Ramos (cell line): ENCODE data around the gene HNRNPLL.

Source experiments
- in situ Hi-C: fragments of 300-500 bp; cut with MboI; formaldehyde crosslinking; loops from one replicate; pipeline ENCODE4 v1.14.3; 2022; ENCODE audit warnings: low sequenced_read_pairs; ENCODE audit not compliant: unreplicated experiment

HNRNPLL gene

DNA sequence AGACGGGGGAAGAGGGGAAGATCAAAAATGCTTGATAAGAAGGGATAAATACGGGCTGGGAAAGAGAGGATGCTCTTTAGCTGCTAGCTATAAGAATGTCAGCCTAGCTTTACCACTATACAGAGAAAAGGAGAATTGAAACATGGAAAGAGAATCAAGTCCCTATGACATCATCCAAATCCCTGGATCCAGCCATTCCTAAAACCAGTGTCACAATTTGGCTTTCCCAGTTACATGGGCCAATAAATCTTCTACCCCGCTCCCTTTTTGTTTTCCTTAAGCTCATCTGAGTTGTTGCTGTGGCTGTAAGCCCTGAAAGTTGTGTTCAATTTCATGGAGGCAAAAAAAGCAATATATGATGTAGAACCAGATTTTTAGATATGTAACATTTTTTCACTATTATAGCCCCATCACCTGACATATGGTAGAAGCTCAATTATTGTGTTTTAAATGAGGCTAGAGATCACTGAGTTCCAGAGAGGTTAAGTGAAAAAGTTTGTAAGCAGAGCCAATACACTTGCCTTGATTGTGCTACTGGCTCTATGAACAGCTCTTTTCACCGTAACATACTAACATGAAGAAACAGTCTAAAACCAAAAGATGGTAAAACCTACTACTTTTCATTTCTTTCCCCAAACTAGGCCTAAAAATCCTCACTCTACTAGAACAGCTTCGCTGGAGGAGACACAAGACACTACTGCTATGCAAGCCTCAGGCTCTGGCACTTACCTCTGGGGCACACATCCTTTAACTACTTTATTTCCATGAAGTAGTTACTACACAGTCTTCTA is 4.3 kb downstream of the HNRNPLL start:
- in situ Hi-C loops = loop anchor here (10.0 kb wide), 1 partner anchor 136 kb away; no protein-coding TSS in a partner anchor

DNA sequence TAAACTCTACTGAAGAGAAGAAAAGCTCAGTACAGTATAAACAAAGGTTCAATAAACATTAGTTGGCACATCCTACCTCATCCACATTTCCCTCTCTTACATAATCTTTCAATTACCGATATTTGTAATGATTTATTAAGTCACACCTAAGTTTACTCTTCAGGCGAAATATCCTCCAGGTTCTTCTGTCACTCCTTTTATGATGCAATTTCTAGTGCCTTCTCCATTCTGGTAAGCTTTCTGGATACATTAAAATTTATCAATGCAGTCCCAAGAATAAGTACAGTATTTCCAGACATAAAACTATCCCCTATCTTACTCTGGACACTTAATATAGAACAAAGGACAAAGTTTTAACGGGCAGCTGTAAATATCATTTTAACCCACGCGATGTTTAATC is 5.6 kb downstream of the HNRNPLL start:
- in situ Hi-C loops = loop anchor here (10.0 kb wide), 1 partner anchor 138 kb away; no protein-coding TSS in a partner anchor

DNA sequence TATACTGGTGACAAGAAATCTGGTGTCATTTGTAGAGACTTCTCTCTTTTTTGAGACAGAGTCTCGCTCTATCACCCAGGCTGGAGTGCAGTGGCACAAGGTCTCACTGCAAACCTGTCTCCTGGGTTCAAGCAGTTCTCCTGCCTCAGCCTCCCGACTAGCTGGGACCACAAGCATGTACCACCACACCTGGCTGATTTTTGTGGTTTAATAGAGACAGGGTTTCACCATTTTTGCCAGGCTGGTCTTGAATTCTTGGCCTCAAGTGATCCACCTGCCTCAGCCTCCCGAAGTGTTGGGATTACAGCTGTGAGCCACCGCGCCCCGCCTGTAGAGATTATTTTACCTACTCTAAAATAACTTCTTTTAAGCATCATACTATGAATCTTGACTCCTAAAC is 6.5 kb downstream of the HNRNPLL start:
- in situ Hi-C loops = loop anchor here (10.0 kb wide), 1 partner anchor 139 kb away; no protein-coding TSS in a partner anchor

DNA sequence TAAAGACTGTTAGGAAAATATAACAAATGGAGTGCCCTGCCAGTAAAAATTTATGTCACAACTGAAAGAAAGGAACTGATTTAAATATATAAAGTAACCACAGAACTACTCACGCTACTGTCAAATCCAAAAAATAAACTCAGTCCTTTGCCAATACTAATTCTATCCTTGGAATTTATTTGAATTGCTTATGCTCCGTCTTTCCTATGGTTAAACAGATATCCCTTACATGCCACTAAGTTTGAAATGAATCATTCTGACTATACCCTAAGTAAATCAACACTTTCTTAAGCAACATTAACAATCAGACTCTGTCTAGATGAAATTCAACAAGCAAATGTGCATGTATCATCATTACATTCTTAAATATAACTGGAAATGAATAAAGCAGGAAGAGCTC is 9.8 kb downstream of the HNRNPLL start:
- in situ Hi-C loops = loop anchor here (10.0 kb wide), 1 partner anchor 142 kb away; no protein-coding TSS in a partner anchor

DNA sequence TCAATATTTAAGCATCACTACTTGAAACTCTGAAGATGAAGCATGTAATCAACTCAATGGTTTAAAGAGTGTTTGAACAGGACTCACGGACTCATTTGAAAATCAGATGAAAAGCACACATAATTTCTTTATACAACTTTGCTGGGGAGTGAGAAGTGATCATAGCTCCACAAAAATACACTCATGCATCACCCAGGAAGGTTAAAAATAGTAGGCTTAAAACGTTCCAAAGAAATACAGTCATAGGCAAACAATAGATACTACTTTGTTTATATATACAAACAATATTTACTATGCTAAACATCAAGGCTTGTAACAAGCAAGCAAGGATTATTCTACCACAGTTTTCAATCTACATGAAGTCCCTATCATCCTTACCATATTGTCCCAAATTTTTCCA is 11.6 kb downstream of the HNRNPLL start:
- in situ Hi-C loops = loop anchor here (10.0 kb wide), 1 partner anchor 144 kb away; no protein-coding TSS in a partner anchor

DNA sequence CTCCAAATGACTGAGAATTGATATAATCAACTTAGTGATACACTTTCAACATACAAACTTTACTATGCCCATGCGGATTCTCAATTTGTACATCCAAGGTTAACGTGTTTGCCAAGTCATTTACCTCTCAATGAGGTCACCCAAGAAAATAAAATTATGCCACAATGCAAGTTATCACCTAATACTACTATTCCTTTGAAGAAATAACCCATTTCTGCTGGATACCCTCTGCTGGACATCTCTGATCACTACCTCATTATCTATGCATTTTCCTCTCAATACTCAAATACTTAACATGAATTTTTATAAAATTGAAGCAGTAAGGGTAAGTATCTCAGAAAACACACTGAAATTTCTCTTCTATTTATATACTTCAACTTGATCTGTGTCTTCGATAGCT is 12.7 kb downstream of the HNRNPLL start:
- in situ Hi-C loops = loop anchor here (10.0 kb wide), 1 partner anchor 145 kb away; no protein-coding TSS in a partner anchor

DNA sequence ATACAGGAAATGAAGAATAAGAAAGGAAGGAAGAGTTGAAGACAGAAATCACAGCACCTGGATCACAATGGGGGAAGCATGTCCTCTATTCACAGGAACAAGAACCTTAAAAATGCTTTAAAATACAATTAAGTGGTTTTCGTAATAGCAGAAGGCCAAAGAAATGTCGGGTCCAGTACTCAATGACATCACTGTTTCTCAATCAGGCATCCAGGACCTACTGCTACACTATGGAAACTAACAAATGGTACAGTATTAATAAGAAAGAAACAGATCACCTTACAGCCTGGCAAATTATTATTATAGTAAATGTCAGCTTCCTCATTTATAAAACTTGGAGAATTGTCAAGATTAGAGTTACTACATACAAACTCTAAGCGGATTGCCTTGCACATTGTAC is 15.8 kb downstream of the HNRNPLL start:
- in situ Hi-C loops = loop anchor here (10.0 kb wide), 1 partner anchor 638 kb away; no protein-coding TSS in a partner anchor

DNA sequence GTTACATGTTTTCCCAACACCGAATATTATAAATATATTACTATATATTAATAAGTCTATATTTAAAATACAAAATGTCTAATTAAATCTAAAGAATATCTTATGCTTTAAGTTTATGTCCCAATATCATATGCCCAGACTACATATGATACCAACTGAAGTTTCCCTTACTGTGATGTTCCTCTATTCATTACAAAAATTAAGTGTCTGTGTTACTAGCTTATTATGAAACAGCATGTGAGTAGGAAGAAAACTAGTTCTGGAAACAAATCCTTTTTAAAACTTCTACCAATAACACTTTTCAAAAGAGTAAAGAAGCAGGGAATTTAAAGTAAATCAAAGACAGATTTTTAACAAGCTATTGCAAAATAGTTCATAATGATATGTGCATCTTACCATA is 17.8 kb downstream of the HNRNPLL start:
- in situ Hi-C loops = loop anchor here (10.0 kb wide), 1 partner anchor 640 kb away; no protein-coding TSS in a partner anchor

DNA sequence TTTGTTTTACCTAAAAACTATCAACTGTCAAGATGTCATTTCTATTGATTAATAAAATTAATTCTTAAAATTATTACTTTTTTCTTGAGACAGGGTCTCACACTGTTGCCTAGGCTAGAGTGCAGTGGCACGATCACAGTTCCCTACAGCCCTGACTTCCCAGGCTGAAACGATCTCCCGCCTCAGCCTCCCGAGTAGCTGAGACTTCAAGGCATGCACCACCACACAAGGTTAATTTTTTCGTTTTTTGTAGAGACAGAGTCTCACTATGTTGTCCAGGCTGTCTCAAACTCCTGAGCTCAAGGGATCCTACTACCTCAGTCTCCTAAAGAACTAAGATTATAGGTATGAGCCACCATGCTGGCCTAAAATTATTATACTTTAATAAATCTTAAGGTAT is 18.7 kb downstream of the HNRNPLL start:
- in situ Hi-C loops = loop anchor here (10.0 kb wide), 1 partner anchor 641 kb away; no protein-coding TSS in a partner anchor

DNA sequence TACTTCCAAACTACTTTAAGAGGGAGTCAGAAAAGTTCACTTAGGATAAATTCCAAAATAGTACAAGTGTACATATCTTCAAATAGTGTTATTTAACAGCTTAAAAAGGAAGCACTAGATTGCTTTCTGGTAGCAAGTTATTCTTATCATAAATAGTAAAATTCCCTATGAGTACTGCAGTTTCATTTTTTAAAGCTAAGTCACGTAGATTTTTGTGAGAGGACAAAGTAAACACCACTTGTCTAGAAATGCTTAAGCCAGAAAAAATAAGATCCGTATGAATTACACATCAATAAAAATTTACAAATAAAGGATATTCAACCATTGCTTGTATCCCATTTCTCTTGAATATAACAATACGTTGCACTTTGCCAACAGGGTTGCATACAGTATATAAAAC is 19.2 kb downstream of the HNRNPLL start:
- in situ Hi-C loops = loop anchor here (10.0 kb wide), 1 partner anchor 641 kb away; no protein-coding TSS in a partner anchor

DNA sequence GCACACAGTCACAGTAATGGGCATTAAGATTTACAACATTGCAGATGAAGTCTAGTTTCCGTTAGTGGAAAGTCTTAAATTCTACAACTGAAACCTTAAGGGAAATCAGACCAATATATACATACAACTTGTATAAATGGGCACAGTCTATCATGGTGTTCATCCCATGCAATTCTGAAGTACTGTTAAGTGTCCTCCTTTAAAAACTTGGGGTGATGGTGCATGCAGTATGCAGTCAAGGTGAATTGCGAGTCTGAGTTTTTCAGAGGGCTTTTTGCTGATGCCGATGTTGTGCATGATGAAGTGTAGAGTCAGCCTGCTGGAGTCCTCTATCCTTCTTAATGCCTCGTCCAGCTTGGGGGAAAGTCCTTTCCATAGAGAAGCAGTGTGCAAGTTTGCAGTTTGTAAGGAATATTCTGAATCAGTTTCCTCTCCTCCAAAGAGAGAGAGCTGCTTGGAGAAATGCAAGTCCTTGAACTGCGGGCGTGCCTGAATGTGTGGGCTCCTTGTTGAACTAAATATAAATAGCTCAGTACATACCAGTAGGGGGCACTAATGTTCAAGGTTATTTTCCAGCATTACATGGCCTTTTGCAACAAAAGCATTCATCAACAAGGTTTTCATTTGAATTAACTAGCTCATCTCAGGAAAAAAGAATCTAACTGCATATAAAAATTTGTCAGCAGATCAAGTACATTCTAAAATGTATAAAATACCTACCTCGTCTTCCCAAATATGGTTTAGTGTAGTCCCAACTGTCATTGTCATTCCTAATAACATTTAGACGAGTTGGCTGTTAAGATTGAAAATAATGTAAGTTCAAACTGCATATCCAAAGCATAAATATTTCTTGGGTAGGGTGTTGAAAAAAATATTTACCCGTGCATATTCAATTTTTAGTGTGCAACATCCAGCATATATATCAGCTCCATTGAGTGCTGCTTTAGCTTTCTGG is 21.3 kb downstream of the HNRNPLL start:
- in situ Hi-C loops = loop anchor here (10.0 kb wide), 1 partner anchor 643 kb away; no protein-coding TSS in a partner anchor

DNA sequence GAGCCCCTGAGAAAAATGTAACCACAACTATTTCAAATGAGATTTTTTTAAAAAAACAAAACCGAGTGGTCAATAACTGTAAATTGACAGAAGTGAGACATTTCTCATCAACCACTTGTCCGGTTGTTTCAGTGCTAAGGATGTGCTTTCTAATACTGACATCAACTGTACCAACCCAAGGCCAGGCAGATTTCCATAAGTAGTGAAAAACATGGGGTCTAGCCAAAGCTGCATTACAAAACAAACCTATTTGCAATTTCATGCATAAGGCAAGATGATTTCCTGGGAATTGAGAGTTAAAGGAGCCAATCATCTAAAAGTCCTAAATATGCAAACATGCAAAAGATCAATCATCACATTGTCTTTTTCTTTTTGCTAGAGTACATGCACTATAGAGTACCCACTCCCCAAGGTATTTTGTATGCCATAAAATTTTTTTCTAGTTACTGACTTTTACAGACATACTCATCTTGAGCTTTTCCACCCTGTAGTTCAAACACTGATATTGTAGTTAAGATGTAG is 22.6 kb downstream of the HNRNPLL start:
- in situ Hi-C loops = loop anchor here (10.0 kb wide), 1 partner anchor 645 kb away; no protein-coding TSS in a partner anchor

DNA sequence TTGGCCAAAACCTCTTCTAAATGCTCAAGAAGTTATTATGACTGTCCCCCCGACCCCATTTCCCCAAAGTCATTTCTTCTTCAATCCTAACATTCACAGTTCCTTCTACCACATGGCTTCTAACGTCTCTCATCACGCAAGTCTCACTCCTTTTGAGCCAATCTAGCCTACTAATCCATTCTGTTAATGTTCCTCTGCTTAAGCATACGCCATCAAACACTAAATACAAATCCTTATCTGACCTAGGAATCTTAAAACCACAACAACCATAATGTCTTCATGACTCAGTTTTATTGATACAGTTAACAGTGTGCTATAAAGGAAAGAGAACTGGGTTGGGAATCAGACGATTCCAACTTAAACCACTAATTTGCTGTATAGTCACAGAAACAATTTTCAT is 23.9 kb downstream of the HNRNPLL start:
- in situ Hi-C loops = no loop called here

DNA sequence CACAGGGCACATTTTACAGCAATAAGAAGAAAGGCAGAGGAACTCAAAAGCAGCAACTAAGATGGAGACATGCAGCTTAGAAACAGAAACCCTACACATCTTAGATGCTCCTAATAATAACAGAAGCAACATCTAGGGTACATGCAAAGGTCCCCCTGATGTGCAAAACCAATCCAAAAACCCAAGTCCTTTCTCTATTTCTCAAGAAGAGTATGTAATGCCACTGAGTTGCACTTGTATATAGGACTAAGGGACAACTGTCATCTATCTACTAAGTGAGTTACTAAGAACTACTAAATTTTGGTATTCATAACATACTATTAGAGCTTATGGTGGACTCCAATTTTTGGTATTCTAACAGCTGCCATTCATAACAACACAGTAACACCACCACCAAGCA is 28.4 kb downstream of the HNRNPLL start:
- in situ Hi-C loops = no loop called here

DNA sequence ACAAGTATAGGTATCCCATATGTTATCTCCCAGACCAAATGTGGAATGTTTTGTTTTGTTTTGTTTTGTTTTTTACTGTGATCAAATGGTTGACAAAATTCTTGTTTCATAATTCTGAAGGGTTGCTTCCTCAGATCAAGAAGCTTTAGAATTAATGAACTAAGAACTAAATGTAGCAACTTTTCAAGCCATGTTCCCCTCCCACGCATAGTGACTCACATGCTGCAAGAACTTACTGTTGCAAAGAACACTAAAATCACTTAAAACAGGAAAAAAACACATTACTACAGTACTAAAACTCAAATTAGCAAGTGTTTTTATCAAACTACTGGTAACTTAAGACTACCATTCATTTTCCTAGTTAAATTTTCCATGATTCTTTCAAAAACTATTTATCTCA is 30.6 kb downstream of the HNRNPLL start:
- in situ Hi-C loops = no loop called here

DNA sequence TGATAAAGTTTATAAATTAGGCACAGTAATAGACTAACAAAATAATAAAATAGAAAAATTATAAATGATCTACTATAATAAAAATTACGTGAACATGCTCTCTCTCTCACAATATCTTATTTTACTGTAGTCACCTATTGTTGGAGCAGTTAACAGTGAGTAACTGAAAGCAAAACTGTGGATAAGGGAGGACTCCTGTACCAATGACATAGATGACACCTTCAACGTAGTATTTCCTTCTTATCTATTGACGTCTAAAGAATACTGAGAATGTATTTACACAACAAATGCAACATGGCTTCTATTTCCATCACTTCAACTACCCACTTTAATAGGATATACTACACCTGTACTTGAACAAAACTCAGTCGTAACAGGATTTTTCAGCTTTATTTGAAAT is 31.5 kb downstream of the HNRNPLL start:
- in situ Hi-C loops = no loop called here

DNA sequence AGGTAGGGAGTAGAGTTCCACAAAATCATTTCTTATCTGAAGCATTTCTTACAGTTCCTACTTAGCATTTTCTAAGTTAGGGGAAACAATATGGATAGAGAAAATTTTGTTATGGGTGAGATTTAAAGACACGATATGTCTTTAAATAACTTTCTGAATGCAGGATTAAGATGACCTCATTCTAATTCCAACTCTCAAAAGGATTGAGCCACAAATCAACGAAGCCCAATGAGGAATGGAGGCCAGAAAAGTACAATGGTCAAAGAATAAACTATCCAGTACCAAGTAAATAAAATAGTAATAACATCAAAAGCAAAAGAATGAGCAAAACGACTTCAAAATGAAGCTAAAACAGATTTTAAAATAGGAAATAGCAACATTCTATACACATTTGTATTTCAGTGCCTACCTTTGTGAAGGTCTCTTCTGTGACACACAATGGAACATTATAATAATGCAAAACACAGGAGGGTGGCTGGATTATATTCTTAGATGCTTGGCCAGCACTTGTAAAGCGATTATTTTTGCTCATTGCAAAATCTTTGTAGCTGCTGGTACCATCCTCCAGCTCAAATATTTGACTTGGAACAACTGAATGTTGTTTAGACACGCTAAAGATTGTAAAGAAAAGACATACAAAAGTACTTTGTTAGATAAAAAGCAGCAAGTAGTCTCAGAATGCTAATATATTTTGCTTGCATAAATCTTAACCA is 33.8 kb downstream of the HNRNPLL start:
- in situ Hi-C loops = no loop called here

DNA sequence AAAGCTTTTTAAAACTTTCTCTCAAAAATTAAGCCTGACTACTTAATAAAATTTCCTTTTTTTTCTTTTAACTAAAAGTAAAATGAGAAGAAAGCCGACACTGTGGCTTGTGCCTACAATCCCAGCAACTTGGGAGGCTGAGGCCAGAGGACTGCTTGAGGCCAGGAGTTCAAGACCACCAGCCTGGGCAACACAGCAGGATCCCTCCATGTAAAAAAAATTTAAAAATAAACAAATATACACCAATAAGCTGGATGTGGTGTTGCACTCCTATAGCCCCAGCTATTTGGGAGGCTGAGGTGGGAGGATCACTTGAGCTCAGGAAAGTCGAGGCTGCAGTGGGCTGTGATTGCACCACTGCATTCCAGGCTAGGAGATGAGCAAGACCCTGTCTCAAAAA is 37.4 kb downstream of the HNRNPLL start:
- in situ Hi-C loops = no loop called here

DNA sequence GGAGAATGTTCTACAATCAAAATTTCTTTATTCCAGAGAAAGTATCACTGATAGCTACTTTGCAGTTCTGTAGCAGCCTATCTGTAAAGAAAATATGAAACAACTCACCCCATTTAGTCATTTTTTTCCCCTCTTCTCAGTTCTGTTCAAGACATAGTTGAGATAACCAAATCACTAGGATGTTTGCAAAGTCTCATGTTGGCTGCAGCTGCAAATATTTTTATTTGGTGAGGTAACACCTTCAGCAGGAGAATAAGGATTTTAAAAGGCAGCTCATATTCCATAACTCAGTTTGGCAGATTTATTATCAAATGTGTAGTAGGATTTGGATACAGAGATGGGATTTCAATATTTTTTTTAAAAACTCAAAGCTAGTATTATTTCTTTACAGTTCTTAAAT is 41.0 kb downstream of the HNRNPLL start:
- in situ Hi-C loops = no loop called here

DNA sequence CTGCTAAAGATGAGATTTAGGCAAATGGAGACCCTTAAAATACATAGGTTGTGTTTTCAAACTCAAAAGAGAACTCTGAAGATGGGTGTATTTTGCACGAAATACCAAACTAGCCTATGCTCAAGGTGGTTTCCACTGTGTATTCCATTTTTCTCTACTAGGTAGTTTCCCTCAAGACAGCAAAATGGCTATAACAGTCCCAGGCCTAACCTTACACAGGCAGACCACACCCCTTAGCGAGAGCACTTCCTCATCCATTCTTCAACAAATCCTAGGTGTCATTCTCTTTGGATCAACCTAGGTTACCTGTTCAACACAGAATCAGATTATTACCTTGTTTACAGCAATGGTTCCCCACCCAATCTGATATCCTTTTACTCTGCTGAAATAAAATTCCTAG is 42.6 kb downstream of the HNRNPLL start:
- in situ Hi-C loops = no loop called here
